Measurements from ENCODE around the gene ANKRD33B. TPM values are rescaled to one million over a fixed set of nuclear protein-coding genes. Genes with fewer than 3 reads are reported as not detected.

Gene ANKRD33B
- total RNA-seq, 1 experiment from 2014 or later = 10.9 TPM

GRCh38 chr5:10599113-10599512 is 35.2 kb downstream of the ANKRD33B start:
- TF ChIP-seq FOSL1 (IDR thresholded peaks at IDR 0.05; ENCODE audit: low read depth) = no peak
- TF ChIP-seq YY1 (IDR thresholded peaks at IDR 0.05; ENCODE audit: extremely low read depth, insufficient replicate concordance, low read depth, low read length) = no peak
- no peak for TF ChIP-seq SP1 (IDR thresholded peaks at IDR 0.05; ENCODE audit: low read depth)
- TF ChIP-seq POLR2A (IDR thresholded peaks at IDR 0.05; ENCODE audit: borderline replicate concordance, extremely low read depth, insufficient read depth, insufficient read length) = no peak
- TF ChIP-seq MAX (IDR thresholded peaks at IDR 0.05) = no peak
- TF ChIP-seq ZNF274 (IDR thresholded peaks at IDR 0.05; ENCODE audit: low read depth, low read length) = no peak
- CTCF ChIA-PET = no interaction called here
- Histone ChIP-seq H3K4me3 (replicated peaks in 1 of 2; ENCODE audit: low read depth in 1 of 2, low read length in 2 of 2) (no peak overlapping the region), H3K9ac (ENCODE audit: low read length) (no peak overlapping the region), H3K4me2 (ENCODE audit: low read length) (no peak overlapping the region), H3K9me3 (ENCODE audit: control insufficient read depth in 1 of 2, insufficient read depth in 1 of 2, low read depth in 1 of 2, low read length in 2 of 2) (no peaks in the 10 kb centered on the region), H3K4me1 (ENCODE audit: control insufficient read depth in 1 of 2, insufficient read depth in 2 of 2, low read length in 2 of 2) (peaks cover 48 to 70% of the 10 kb centered on the region in 2 experiments), H3K27ac (ENCODE audit: low read depth, low read length) (no peak overlapping the region), H3K79me2 (ENCODE audit: insufficient read depth, low read length) (peaks cover 58% of the 10 kb centered on the region; the same call in 1 of the 2 replicates), H3K27me3 (ENCODE audit: insufficient read depth, low read length) (no peaks in the 10 kb centered on the region), H3K36me3 (ENCODE audit: control insufficient read depth in 1 of 2, insufficient read depth in 2 of 2, low read length in 2 of 2) (no peaks in the 10 kb centered on the region), H2AFZ (ENCODE audit: low read depth, low read length, poor library complexity, severe bottlenecking) (no peak overlapping the region), H3K9me2 (ENCODE audit: insufficient read depth) (no peaks in the 10 kb centered on the region), H4K20me1 (ENCODE audit: insufficient read depth) (no peaks in the 10 kb centered on the region)
- POLR2A ChIA-PET = no interaction called here
- RAD21 ChIA-PET (ENCODE audit: low non-redundant PET in 1 of 2, low total read pairs in 2 of 2, uncharacterized antibody in 2 of 2, unreplicated experiment in 2 of 2) = no interaction called here
- intact Hi-C loops (cut with micrococcal nuclease) = no loop called here
- DNase-seq (ENCODE audit: low read depth, low spot score) (no peak), ATAC-seq (no peak)
- BruUV-seq (replicated peaks) = no TSS peak

- peaks cover 40 to 62% of the 10 kb centered on the region in 2 experiments for H3K4me1 ChIP-seq (ENCODE audit: control insufficient read depth in 1 of 2, insufficient read depth in 2 of 2, low read length in 2 of 2)
- no peaks in the 10 kb centered on the region for H3K27me3 ChIP-seq (ENCODE audit: insufficient read depth, low read length)
- H3K79me2 ChIP-seq (ENCODE audit: insufficient read depth, low read length) = peaks cover 53% of the 10 kb centered on the region; the same call in 1 of the 2 replicates
- ChIA-PET POLR2A (no interaction called here), CTCF (no interaction called here), RAD21 (ENCODE audit: low non-redundant PET in 1 of 2, low total read pairs in 2 of 2, uncharacterized antibody in 2 of 2, unreplicated experiment in 2 of 2) (no interaction called here)
- H4K20me1 ChIP-seq (ENCODE audit: insufficient read depth) = no peaks in the 10 kb centered on the region
- no TSS peak for BruUV-seq (replicated peaks)
- TF ChIP-seq SIN3A (IDR thresholded peaks at IDR 0.05; ENCODE audit: low read depth) (no peak), FOSL1 (IDR thresholded peaks at IDR 0.05; ENCODE audit: low read depth) (0 out of 2 replicates have a peak, but pooled peaks have one; percentile 23)
- H3K4me2 ChIP-seq (ENCODE audit: low read length) = peak overlapping the region; percentile 58
- H3K36me3 ChIP-seq (ENCODE audit: control insufficient read depth in 1 of 2, insufficient read depth in 2 of 2, low read length in 2 of 2) = no peaks in the 10 kb centered on the region
- no peak overlapping the region for H3K4me3 ChIP-seq (replicated peaks in 1 of 2; ENCODE audit: low read depth in 1 of 2, low read length in 2 of 2)
- no peak overlapping the region for H3K27ac ChIP-seq (ENCODE audit: low read depth, low read length)
- no peak overlapping the region for H2AFZ ChIP-seq (ENCODE audit: low read depth, low read length, poor library complexity, severe bottlenecking)
- ATAC-seq (no peak), DNase-seq (ENCODE audit: low read depth, low spot score) (no peak)
- H3K9ac ChIP-seq (ENCODE audit: low read length) = no peak overlapping the region
- H3K9me3 ChIP-seq (ENCODE audit: control insufficient read depth in 1 of 2, insufficient read depth in 1 of 2, low read depth in 1 of 2, low read length in 2 of 2) = no peaks in the 10 kb centered on the region
- H3K9me2 ChIP-seq (ENCODE audit: insufficient read depth) = no peaks in the 10 kb centered on the region
- intact Hi-C loops (cut with micrococcal nuclease) = no loop called here
These were observed 36.0 kb downstream of the ANKRD33B start for GRCh38 chr5:10599862-10600284.

Data from HCT116 (cell line).